Esophagus (tissue), 2 donors: Measurements from ENCODE around the gene TLN1. TPM values are rescaled to one million over a fixed set of nuclear protein-coding genes. Genes with fewer than 3 reads are reported as not detected.

Experiments
- H3K27ac ChIP-seq, 2 donors: one replicate each; pipeline ENCODE4 v1.5.1; 2013; ENCODE audit warnings: low read depth in 2 of 2, mild to moderate bottlenecking in 2 of 2, inconsistent platforms in 1 of 2, low read length in 1 of 2, moderate library complexity in 1 of 2
- H3K27me3 ChIP-seq, 2 donors: one replicate each; pipeline ENCODE4 v1.6.1; 2013; ENCODE audit warnings: low read length in 2 of 2, control low read depth in 1 of 2, mild to moderate bottlenecking in 1 of 2; ENCODE audit not compliant: insufficient read depth in 2 of 2, control insufficient read depth in 1 of 2
- H3K36me3 ChIP-seq, 2 donors: one replicate each; pipeline ENCODE4 v1.6.1; 2013; ENCODE audit warnings: low read length in 1 of 2; ENCODE audit not compliant: control insufficient read depth in 2 of 2, insufficient read depth in 2 of 2
- H3K4me1 ChIP-seq, 2 donors: one replicate each; pipeline ENCODE4 v1.6.1; 2013; ENCODE audit warnings: low read length in 1 of 2; ENCODE audit not compliant: control insufficient read depth in 2 of 2, insufficient read depth in 2 of 2
- H3K4me3 ChIP-seq, 2 donors: one replicate each; pipeline ENCODE4 v1.5.1; 2013; ENCODE audit warnings: low read length in 2 of 2, mild to moderate bottlenecking in 2 of 2, low read depth in 1 of 2, moderate library complexity in 1 of 2
- H3K9me3 ChIP-seq, 2 donors: one replicate each; pipeline ENCODE4 v1.6.1; 2013; ENCODE audit warnings: mild to moderate bottlenecking in 2 of 2, low read depth in 1 of 2, low read length in 1 of 2, moderate library complexity in 1 of 2; ENCODE audit not compliant: control insufficient read depth in 2 of 2, insufficient read depth in 1 of 2
- WGBS, 2 donors: extraction: QIAGEN DNeasy Blood & Tissue Kit; methylation state at CpG; one replicate each; pipeline ENCODE4 v1.1.7; 2013; 5-methylcytosine and 5-hydroxymethylcytosine counted together
- polyA plus RNA-seq, 2 donors: library from polyadenylated mRNA; stranded (reverse); fragments of 200-250 nt; gene quantifications; one replicate each; pipeline ENCODE4 v1.2.3, GENCODE V29; 2013
- donor health status: healthy with polysubstance abuse.
- donor health status: Bipolar disorder and iron deficiency.

TLN1 gene
- polyA plus RNA-seq, 2 donors: 53.2 to 89.5 TPM

DNA sequence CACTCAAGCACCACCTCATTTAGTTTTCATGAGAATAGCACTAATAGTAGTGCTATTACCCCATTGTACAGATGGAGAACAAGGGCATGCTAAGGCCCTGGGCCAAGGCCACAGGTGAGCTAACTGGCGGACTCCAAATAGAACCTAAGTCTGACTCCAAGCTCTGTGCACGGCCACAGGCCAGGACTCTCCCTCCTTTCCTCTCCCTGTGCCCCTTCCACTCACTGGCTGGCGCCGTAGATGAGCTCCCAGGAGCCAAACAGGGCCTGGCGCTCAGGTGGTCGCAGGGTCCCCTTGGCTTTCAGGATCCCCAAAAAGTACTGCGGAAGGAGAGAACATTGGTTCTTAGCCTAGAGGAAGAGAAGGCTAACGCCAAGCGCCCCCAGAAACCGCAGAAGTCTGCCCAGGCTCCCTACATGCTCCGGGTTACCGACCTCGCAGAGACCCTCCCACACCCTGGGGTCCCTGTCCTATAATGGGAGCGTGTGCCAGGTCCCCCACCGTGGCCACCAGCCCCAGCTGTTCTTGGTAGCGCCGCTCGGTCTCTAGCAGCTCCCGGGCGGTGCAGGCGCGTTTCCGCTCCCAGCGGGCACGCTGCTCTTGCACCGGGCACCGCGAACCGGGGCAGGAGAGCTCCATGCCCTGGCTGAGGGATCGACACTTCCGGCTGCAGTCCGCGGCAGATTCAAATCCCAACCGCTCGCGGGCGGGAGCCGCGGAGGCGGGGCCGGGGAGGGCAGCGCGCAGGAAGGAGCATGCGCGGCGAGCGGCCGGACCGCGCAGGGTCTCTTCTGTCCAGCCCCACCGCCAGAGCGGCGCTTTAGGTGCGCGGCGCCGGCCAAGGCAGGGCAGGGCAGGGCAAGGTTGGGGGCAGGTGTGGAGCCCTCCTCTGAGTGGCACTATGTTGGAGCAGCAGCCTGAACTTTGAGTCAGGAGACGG lies 67.2 kb downstream of the TLN1 start, which contains the start of gene ARHGEF39:
Gene ARHGEF39, minus strand, starts transcription at position 665 of the 940 bp plus-strand sequence. Its CDS starts 26 bp downstream, at position 639.
- Histone ChIP-seq H3K9me3 (no peaks in the 10 kb centered on the region), H3K4me3 (peak within 1 kb of the TSS; percentile 54 to 63), H3K36me3 (peaks cover 5 to 6% of the 10 kb centered on the region in 2 donors), H3K4me1 (peaks cover 7 to 13% of the 10 kb centered on the region in 2 donors), H3K27ac (peak within 1 kb of the TSS; percentile 74 to 76), H3K27me3 (no peaks in the 10 kb centered on the region)
- 6% methylated on average over 56 to 58 of the region's 58 CpGs for WGBS, 2 donors

DNA sequence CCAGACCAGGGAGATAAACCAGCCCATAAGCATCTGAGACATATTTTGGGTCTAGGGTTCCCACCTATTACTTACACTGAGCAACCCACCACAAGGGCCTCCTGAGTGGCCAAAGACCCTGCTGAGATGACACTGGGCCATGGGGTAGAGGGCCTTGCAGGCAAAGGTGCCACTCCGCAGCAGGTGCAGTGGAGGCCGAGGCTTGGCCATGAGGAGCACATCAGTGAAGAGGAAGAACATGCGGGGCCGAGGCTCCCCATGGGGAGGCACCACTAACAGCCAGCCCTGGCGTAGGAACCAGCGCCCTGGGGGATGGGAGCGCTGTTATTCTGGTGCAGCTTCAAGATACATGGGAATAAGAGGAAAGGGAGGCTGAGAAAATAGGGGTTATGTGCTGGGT lies 69.6 kb downstream of the TLN1 start:
- H3K36me3 ChIP-seq: peaks cover 5 to 6% of the 10 kb centered on the region in 2 donors
- H3K4me1 ChIP-seq: peaks cover 7 to 13% of the 10 kb centered on the region in 2 donors
- no peaks in the 10 kb centered on the region for H3K27me3 ChIP-seq
- WGBS, 2 donors: 84 to 89% methylated on average over 7 of the region's 7 CpGs
- H3K4me3 ChIP-seq: no peak overlapping the region
- H3K27ac ChIP-seq: peak overlapping the region; percentile 52 to 67
- H3K9me3 ChIP-seq: no peaks in the 10 kb centered on the region

DNA sequence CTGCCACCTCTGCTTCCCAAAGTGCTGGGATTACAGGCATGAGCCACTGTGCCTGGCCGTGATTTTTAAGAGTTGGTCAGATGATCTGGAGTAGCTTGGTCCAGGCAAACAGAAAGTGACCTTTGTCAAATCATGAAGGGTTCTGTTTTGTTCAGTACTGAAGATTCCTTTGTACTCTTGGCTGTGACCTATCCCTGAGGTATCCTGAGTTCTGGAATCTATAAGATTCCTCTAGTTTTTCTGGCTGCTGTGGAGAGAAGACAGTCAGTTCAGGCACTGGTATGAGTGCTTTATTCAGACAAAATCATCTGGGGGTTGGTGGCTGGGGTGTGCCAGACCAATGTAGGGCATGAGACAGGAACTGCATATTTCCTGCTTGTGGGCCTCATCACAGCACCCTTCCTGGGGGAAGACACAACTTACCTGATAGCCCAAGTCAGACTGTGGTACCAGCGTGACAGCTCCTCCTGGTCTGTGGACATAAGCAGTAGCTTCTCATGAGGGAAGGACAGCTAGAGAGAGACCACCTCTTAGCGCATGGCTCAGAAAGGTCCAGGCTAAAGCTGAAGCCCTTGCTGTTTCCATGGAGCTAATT lies 70.1 kb downstream of the TLN1 start:
- Histone ChIP-seq H3K36me3 (peaks cover 5 to 6% of the 10 kb centered on the region in 2 donors), H3K27ac (peak overlapping the region; percentile 52 to 77), H3K4me1 (peaks cover 7 to 13% of the 10 kb centered on the region in 2 donors), H3K4me3 (no peak overlapping the region), H3K9me3 (no peaks in the 10 kb centered on the region), H3K27me3 (no peaks in the 10 kb centered on the region)
- 59 to 74% methylated on average over 3 of the region's 3 CpGs for WGBS, 2 donors

DNA sequence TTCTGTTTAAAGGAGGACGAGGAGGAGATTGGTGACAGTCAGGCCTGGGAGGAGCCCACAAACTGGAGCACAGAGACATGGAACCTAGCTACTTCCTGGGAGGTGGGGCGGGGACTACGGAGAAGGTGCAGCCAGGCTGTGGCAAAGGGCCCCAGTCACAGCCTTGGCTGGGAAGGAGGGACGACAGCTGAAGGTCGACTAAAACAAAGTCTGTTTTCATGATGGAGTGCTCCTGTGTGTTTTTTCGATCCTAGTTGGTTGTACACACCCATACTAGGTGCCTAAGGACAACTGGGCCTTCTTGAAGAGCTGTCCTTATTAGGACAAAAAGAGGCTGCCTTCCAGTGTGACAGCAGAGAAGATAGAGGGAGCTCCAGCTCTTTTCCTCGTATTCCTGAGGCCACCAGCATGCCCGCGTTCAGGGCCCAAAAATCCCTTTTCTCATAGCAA lies 71.0 kb downstream of the TLN1 start:
- Histone ChIP-seq H3K4me1 (peaks cover 7 to 13% of the 10 kb centered on the region in 2 donors), H3K27ac (peak overlapping the region; percentile 38 to 90), H3K9me3 (no peaks in the 10 kb centered on the region), H3K27me3 (no peaks in the 10 kb centered on the region), H3K4me3 (no peak overlapping the region), H3K36me3 (peaks cover 5 to 6% of the 10 kb centered on the region in 2 donors)
- 38 to 53% methylated on average over 9 of the region's 9 CpGs for WGBS, 2 donors

DNA sequence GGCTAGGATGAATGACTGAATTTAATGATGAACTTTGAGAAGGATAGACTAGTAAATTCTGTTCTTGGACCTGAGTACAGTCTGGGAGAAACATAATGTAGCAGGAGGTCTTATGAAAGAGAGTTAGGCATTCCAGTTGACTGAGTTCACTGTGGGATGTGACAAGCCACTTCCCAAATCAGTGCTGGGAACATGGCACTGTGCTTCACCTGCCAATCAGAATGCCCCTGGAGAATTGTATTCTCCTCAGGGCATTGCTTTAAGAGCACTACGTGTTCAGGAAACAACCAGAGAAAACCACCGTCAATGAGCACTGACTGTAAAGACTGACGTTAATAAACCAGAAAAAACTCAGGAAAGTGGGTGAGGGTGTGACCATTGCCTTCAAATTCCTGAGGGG lies 72.7 kb downstream of the TLN1 start:
- H3K4me1 ChIP-seq: peaks cover 3 to 7% of the 10 kb centered on the region in 2 donors
- H3K36me3 ChIP-seq: peaks cover 5 to 6% of the 10 kb centered on the region in 2 donors
- H3K4me3 ChIP-seq: no peak overlapping the region
- no peaks in the 10 kb centered on the region for H3K27me3 ChIP-seq
- WGBS, 2 donors: 57 to 59% methylated on average over 3 of the region's 3 CpGs
- peak overlapping the region in 1 of 2 donors; percentile 97 for H3K27ac ChIP-seq
- H3K9me3 ChIP-seq: no peaks in the 10 kb centered on the region

DNA sequence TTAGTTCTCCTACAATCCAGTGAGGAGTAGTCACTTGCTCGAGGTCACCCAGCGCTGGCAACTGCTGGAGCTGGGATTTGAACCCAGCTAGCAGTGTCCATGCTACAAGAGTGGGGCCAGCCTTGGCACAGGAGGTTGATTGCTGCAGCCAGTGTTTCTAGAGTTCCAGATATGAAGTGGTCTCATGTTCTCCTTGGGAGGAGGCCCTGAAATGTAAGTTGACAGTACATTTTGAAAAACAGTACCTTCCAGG lies 73.1 kb downstream of the TLN1 start:
- Histone ChIP-seq H3K4me1 (peaks cover 3 to 6% of the 10 kb centered on the region in 2 donors), H3K4me3 (peak overlapping the region; percentile 79 to 92)
- 2 to 3% methylated on average over 2 of the region's 2 CpGs for WGBS, 2 donors

DNA sequence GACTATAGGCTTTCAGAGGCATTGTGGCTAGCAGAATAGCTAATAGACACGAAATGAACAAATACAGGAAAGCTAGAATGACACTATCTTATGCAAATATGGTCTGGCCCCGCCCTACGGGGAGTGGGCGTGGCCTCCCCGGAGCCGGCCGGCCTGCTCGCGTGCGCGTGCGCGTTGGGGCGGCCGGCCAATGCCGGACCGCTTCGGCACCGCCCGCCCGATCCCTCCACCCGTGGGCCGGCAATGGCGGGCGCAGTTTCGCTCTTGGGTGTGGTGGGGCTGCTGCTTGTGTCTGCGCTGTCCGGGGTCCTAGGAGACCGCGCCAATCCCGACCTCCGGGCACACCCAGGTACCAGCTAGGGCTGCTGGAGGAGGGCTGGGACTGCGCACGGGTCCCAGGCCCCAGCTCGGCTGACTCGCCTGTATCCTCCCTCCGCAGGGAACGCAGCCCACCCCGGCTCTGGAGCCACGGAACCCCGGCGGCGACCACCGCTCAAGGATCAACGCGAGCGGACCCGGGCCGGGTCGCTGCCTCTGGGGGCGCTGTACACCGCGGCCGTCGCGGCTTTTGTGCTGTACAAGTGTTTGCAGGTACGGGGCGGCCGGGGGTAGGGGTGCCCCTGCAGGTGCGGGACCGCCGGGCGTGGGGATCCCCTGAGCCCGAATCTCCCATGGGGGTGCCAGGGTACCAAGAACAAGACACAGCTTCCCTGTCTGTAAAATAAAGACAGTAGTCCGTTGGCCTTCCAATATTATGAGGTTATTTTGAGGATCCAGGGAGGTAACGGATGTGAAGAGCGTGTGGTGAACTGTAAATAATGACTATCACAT lies 73.6 kb downstream of the TLN1 start, which contains the start of gene CCDC107:
Gene CCDC107, plus strand, starts transcription at position 156 of the 831 bp plus-strand sequence. Its CDS starts 88 bp downstream, at position 244.
- peaks cover 5 to 6% of the 10 kb centered on the region in 2 donors for H3K36me3 ChIP-seq
- peak within 1 kb of the TSS; percentile 93 to 97 for H3K27ac ChIP-seq
- peak within 1 kb of the TSS; percentile 79 to 92 for H3K4me3 ChIP-seq
- no peaks in the 10 kb centered on the region for H3K27me3 ChIP-seq
- H3K4me1 ChIP-seq: peaks cover 0 to 6% of the 10 kb centered on the region in 2 donors
- H3K9me3 ChIP-seq: no peaks in the 10 kb centered on the region
- WGBS, 2 donors: 0% methylated on average over 58 to 67 of the region's 67 CpGs

More for the DNA sequence above, 73.1 kb downstream of the TLN1 start:
- Histone ChIP-seq H3K27me3 (no peaks in the 10 kb centered on the region), H3K9me3 (no peaks in the 10 kb centered on the region), H3K36me3 (peaks cover 5 to 6% of the 10 kb centered on the region in 2 donors), H3K27ac (peak overlapping the region; percentile 93 to 97)

DNA sequence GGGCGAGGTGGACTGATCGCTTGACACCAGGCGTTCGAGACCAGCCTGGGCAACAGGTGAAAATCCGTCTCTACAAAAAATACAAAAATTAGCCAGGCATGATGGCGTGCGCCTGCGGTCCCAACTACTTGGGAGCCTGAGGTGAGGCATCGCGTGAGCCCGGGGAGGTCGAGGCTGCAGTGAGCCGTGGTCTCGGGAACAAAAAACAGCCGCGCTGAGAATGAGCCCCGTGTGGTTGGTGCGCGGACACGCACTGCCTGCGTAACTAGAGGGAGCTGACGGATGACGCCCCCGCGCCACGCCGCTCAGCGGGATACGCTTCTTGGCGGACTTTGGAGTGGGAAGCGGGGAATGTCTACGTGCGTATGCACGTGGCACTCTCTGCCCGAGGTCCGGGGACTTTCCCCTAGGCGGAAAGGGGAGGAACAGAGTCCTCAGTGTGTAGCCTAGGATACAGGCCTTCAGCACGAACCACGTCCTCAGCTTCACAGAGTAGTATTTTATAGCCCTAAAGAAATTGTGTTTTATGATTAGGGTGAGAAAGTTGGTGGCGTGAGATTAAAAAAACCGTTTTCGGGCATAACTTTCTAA lies 74.4 kb downstream of the TLN1 start, which contains the start of gene RMRP:
Gene RMRP, minus strand, starts transcription at position 474 of the 591 bp plus-strand sequence.
- Histone ChIP-seq H3K27me3 (no peaks in the 10 kb centered on the region), H3K27ac (peak within 1 kb of the TSS; percentile 93 to 97), H3K9me3 (no peaks in the 10 kb centered on the region), H3K36me3 (peaks cover 5 to 6% of the 10 kb centered on the region in 2 donors), H3K4me1 (peaks cover 0 to 6% of the 10 kb centered on the region in 2 donors), H3K4me3 (peak within 1 kb of the TSS; percentile 79 to 92)
- 1% methylated on average over 42 of the region's 42 CpGs for WGBS, 2 donors
